SK-N-SH (cell line): Measurements from ENCODE around the gene PCDHB1.

Experiments used
- EP300 ChIP-seq, 2 experiments: IDR thresholded peaks; 2 replicates each; pipeline versions ENCODE4 v1.4.0 to v1.6.1; 2012; ENCODE audit warnings: borderline replicate concordance in 1 of 2, low read depth in 1 of 2, low read length in 1 of 2
- EZH2phosphoT487 ChIP-seq: fragments of 200-600 bp; sonication (generic); IDR thresholded peaks from 2 replicates; pipeline ENCODE4 v1.6.1; 2017; ENCODE audit warnings: low read depth, mixed run types, mild to moderate bottlenecking, antibody characterized with exemption, moderate library complexity, borderline replicate concordance
- FOSL2 ChIP-seq: IDR thresholded peaks from 2 replicates; pipeline ENCODE4 v1.4.0; 2012; ENCODE audit warnings: low read depth, mild to moderate bottlenecking, moderate library complexity, borderline replicate concordance
- FOXM1 ChIP-seq: IDR thresholded peaks from 2 replicates; pipeline ENCODE4 v1.4.0; 2012; ENCODE audit warnings: low read depth, mild to moderate bottlenecking
- POLR2AphosphoS5 ChIP-seq: IDR thresholded peaks from 2 replicates; pipeline ENCODE4 v1.6.1; 2012; ENCODE audit warnings: low read depth, low read length
- TF ChIP-seq, protein P1 (sequence below): fragments of 200-600 bp; sonication (generic); IDR thresholded peaks from 2 replicates; pipeline ENCODE4 v1.6.1; 2017; ENCODE audit warnings: antibody characterized with exemption, mild to moderate bottlenecking, moderate library complexity
- TF ChIP-seq, protein P2 (sequence below): IDR thresholded peaks from 2 replicates; pipeline ENCODE4 v1.4.0; 2012; ENCODE audit warnings: low read depth, borderline replicate concordance
- TF ChIP-seq, protein P3 (sequence below): IDR thresholded peaks from 2 replicates; pipeline ENCODE4 v1.6.1; 2012; ENCODE audit warnings: mild to moderate bottlenecking, low read depth, low read length, moderate library complexity

DNA sequence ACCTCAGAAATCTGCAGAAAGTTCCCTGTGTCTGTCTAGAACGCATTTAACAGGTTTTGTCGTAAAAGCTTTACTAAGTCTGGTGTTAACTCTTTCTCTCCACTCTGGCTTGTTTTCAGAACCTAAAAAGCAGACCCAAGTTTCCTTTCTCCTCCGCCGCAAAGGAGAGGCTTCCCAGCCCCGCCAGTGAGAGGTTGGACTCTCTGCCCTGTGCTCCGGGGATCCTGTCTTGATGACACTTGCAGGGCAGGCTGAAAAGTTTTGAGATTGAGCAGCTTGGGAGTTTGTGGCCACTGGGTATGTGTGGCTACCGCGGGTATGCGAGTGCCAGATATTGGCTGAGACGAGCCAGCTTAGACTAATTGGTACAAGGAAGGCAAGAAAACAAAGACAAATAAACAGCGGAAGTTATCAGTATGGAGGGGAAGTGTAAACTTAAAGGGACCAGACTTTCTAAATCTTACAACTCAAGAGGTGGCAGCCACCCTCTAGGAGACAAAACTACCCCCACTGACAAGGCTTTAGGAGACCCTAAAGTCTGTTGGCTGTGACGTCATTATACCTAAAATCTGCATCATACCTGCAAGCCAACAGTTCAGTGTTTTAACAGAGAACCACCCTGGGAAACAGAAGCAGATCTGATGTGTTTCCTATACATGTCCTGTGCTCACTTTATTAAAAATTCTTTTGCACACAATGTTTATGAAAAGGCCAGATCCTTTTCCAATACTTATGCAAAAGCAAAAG lies 41.0 kb upstream of the PCDHB1 start:
- TF ChIP-seq EZH2phosphoT487 (no peak), POLR2AphosphoS5 (no peak), EP300 (IDR thresholded peaks at IDR 0.05; ENCODE audit: borderline replicate concordance in 1 of 2, low read depth in 1 of 2, low read length in 1 of 2) (no peak), FOSL2 (no peak), FOXM1 (no peak)
- TF ChIP-seq, protein P1, sequence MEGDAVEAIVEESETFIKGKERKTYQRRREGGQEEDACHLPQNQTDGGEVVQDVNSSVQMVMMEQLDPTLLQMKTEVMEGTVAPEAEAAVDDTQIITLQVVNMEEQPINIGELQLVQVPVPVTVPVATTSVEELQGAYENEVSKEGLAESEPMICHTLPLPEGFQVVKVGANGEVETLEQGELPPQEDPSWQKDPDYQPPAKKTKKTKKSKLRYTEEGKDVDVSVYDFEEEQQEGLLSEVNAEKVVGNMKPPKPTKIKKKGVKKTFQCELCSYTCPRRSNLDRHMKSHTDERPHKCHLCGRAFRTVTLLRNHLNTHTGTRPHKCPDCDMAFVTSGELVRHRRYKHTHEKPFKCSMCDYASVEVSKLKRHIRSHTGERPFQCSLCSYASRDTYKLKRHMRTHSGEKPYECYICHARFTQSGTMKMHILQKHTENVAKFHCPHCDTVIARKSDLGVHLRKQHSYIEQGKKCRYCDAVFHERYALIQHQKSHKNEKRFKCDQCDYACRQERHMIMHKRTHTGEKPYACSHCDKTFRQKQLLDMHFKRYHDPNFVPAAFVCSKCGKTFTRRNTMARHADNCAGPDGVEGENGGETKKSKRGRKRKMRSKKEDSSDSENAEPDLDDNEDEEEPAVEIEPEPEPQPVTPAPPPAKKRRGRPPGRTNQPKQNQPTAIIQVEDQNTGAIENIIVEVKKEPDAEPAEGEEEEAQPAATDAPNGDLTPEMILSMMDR = no peak
- TF ChIP-seq, protein P2, sequence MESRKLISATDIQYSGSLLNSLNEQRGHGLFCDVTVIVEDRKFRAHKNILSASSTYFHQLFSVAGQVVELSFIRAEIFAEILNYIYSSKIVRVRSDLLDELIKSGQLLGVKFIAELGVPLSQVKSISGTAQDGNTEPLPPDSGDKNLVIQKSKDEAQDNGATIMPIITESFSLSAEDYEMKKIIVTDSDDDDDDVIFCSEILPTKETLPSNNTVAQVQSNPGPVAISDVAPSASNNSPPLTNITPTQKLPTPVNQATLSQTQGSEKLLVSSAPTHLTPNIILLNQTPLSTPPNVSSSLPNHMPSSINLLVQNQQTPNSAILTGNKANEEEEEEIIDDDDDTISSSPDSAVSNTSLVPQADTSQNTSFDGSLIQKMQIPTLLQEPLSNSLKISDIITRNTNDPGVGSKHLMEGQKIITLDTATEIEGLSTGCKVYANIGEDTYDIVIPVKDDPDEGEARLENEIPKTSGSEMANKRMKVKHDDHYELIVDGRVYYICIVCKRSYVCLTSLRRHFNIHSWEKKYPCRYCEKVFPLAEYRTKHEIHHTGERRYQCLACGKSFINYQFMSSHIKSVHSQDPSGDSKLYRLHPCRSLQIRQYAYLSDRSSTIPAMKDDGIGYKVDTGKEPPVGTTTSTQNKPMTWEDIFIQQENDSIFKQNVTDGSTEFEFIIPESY = no peak
- TF ChIP-seq, protein P3, sequence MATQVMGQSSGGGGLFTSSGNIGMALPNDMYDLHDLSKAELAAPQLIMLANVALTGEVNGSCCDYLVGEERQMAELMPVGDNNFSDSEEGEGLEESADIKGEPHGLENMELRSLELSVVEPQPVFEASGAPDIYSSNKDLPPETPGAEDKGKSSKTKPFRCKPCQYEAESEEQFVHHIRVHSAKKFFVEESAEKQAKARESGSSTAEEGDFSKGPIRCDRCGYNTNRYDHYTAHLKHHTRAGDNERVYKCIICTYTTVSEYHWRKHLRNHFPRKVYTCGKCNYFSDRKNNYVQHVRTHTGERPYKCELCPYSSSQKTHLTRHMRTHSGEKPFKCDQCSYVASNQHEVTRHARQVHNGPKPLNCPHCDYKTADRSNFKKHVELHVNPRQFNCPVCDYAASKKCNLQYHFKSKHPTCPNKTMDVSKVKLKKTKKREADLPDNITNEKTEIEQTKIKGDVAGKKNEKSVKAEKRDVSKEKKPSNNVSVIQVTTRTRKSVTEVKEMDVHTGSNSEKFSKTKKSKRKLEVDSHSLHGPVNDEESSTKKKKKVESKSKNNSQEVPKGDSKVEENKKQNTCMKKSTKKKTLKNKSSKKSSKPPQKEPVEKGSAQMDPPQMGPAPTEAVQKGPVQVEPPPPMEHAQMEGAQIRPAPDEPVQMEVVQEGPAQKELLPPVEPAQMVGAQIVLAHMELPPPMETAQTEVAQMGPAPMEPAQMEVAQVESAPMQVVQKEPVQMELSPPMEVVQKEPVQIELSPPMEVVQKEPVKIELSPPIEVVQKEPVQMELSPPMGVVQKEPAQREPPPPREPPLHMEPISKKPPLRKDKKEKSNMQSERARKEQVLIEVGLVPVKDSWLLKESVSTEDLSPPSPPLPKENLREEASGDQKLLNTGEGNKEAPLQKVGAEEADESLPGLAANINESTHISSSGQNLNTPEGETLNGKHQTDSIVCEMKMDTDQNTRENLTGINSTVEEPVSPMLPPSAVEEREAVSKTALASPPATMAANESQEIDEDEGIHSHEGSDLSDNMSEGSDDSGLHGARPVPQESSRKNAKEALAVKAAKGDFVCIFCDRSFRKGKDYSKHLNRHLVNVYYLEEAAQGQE = no peak
